Endometrium (tissue), 2 donors: Measurements from ENCODE around the gene SLC15A4.

ENCODE experiments used
- FAIRE-seq: peaks from 2 replicates; lab custom pipeline; 2012; peaks lifted over from hg19 to GRCh38; lab: Jason Lieb, UNC
- donor health status: control.
- donor health status: control.

Gene SLC15A4

GRCh38 chr12:128794661-128795529 lies 28.9 kb downstream of the SLC15A4 start:
- no peak for FAIRE-seq

GRCh38 chr12:128793701-128794100 lies 30.1 kb downstream of the SLC15A4 start:
- no peak for FAIRE-seq

DNA sequence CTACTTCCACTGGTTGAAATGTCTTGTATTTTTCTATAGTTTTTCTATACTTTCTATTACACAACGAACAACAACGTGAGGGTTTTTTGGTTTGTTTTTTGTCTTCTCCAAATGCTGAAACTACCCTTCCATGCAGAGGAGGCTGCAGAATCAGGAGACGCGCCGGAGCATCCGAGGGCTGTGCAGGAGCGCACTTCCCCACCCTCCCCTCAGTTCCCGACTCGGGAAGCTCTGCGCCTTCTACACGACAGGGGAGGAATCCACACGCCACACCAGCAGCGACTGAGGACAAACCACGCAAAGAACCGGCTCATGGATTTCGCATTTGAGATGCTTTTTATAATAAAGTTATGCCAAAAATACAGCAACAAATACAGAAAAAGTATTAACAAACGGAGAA lies 30.9 kb downstream of the SLC15A4 start:
- no peak for FAIRE-seq

DNA sequence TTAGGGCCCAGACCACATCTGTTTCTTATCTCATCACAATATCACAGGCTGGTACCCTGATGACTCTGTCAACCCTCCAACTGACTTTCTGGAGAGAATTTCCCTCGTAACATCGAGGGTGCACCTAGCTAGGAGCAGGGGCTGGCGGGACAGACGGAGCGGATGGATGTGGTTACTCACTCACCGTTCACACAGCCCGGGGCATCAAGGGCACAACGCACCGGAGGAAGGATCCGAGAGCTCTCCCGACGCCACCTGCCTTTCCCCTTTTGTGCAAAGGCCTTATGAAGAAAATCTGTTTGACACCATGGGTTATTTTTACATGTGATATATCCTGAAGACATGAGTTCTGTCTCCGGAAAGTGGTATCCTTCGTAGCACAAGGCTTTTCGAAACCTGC lies 31.4 kb downstream of the SLC15A4 start:
- FAIRE-seq = no peak

- no peak for FAIRE-seq
Measured at GRCh38 chr12:128791395-128792322, 32.1 kb downstream of the SLC15A4 start.

DNA sequence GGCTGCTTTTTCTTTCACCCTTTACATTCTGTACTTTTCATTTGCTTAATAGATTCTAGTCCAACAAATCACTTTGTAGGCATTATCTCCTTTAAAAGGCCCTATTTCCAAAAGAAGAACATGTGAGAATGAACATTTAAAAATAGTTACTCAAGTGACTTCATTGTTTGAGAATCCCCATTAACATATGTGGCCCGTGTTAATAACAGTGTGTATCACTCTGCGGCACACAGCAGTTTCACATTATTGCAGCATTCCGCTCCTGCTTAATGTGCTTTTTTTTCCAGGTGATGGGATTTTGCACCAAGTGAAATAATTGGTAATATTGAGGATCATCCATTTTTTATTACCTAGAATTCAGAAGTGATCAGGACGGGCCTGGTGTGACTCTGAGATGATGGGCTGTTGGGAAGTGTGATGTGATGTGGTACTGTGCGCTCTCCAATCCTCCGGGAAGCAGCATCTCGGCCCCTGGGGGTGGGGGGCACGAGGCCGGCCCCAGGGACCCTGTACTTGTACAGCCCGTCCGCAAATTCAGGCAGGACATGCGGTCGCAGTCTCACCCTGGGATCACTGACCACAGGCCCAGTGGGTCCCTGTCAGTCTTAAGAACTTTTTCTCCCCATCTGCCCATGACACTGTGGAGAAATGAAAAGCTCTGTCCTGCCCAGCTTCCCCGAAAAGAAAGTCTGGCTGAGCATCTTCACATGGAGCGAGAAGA lies 32.9 kb downstream of the SLC15A4 start:
- no peak for FAIRE-seq

- no peak for FAIRE-seq
Measured at GRCh38 chr12:128790221-128790620, 33.5 kb downstream of the SLC15A4 start.

DNA sequence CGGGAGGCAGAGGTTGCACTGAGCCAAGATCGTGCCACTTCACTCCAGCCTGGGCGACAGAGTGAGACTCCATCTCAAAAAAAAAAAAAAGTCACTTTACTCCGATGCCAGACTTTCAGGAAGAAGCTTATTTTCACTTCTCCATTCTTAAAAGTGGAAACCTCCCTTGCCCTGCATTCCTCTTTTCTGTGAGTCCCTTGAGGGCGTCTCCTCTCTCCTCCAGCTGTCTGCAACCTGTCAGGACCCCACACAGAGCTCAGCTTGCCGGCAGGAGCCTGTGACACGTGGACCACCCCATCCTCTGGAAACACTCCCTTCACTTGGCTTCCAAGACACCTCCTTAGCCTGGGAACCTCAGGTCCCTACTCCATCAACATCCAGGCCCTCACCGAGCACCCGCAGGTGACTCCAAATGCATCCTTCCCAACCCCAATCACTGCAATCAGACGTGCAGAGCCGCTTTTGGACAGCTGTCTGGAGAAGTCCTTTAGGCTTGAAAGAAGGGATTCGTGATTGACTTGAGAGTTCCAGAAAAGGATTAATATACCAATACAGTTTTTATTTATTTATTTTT lies 34.3 kb downstream of the SLC15A4 start:
- FAIRE-seq = no peak

DNA sequence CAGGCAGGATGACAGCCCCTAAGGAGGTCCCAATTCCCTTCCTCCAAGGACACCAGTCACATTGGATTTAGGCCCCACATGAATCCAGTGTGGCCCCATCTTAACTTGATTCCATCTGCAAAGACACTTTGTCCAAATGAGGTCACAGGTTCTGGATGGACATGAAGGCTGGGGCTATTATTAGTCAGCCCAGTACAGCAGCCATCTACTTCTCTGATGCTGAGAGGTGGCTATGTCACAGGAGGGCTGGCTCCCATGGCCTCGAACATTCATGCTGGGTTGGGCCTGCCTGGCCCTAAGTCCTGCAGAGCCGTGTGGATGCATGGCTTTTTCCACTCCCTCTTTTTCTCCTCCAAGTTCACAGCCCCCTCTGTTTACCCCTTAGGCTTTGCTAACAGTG lies 35.9 kb downstream of the SLC15A4 start:
- no peak for FAIRE-seq

GRCh38 chr12:128786741-128787391 lies 36.9 kb downstream of the SLC15A4 start:
- FAIRE-seq = no peak

DNA sequence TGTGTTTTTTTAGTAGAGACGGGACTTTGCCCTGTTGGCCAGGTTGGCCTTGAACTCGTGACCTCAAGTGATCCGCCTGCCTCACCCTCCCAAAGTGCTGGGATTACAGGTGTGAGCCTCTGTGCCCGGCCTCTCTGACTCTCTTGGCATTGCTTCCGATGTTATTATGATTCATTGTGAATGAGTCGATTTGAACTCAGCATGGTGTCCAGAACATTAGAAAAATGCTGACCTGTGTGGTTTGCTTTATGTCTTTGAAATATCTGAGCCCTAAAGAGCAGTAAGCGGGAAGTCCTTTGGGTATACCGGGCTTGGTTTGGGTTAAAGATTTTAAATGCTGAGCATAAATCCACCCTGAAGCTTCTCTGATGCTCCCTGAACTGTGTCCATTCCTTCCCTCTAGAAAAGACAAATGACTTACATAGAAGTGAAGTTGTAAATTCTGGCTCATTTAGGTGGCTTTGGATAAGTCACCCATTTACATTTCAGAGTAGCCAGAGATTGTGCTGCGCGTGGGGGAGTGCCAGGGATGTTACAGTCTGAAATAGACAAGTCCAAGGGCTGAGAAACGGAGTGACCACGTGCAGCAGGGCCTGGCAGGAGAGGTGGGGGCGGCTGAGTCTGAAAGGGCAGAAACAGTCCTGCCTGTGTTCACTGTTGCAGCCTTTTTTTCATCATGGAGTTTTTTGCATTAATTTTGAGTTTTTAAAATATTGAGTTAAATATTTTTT lies 39.6 kb downstream of the SLC15A4 start:
- FAIRE-seq = no peak

GRCh38 chr12:128783129-128783574 lies 40.6 kb downstream of the SLC15A4 start:
- no peak for FAIRE-seq

DNA sequence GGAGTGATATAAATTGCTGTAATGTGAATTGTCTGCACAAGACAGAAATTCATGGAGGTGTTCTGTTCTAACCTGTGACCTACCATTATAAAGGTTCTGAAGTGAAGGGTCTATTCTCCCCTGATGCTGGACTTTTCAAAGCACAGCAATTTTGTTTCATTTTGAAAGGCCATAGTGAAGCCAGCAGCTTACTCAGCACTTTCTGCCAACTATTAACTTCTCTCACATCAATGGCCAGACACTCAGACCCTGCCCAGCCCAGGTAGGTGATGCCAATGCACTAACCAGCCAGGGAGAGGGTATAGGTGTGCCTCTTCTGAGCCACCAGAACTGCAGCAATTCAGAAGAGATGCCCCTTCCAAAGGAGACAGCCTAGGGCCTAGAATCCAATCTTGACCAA lies 43.9 kb downstream of the SLC15A4 start:
- no peak for FAIRE-seq

- no peak for FAIRE-seq
Measured at GRCh38 chr12:128772249-128772648, 51.5 kb downstream of the SLC15A4 start.

- no peak for FAIRE-seq
Measured at GRCh38 chr12:128771681-128772080, 52.1 kb downstream of the SLC15A4 start.

DNA sequence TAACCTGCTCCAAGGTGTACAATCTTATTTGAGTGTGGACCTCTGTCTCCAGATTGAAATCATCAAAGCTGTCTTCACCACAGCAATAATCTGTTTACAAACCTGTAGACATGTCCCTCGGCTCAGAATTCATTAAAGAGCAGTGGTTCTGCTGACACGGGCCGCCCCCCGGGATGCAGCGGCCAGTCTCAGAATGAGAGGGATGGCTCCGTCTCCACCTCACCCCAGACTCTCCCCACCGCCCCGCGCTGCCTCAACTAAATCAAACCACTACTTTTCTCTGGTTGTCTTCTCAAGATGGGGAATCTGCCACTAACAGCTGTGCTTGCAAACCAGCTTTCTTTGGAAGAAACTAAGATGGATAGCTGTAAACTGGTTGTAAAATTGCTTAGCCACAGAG lies 56.2 kb downstream of the SLC15A4 start:
- no peak for FAIRE-seq

- FAIRE-seq = no peak
Measured at GRCh38 chr12:128766738-128767501, 56.8 kb downstream of the SLC15A4 start.

GRCh38 chr12:128763395-128763794 lies 60.4 kb downstream of the SLC15A4 start:
- FAIRE-seq = no peak

DNA sequence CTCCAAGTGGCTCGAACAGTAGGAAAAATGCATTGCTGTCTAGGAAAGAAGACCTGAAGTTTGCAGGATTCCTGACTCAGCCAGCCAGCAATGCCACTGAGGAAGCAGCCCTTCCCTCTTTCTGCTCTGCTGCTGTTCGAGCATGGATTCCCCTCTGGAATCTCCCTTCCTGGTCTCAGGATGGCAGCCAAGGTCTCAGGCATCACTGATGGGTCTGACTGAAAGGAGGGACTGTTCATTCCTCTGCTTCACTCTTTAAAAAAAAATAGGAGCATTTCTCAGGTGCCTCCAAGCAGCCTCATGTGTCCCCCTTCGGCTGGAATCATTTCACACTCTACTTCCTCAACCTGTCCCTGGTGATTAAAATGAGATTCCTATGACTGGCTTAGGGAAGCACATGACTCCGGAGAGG lies 62.4 kb downstream of the SLC15A4 start:
- FAIRE-seq = no peak

- FAIRE-seq = no peak
Measured at GRCh38 chr12:128755566-128755965, 68.2 kb downstream of the SLC15A4 start.
